Right ventricle myocardium superior (tissue), 1 donor: Measurements from ENCODE around the gene RHOT2. TPM values are rescaled to one million over a fixed set of nuclear protein-coding genes. Genes with fewer than 3 reads are reported as not detected.
A peak's percentile ranks its signal among the peaks of the same experiment; 100 is the strongest.

ENCODE experiments used
- ATAC-seq: fragments of 200-7000 bp; cut with Tn5 transposase; one replicate; pipeline ENCODE4 v1.9.1; 2020; ENCODE audit warnings: mild to moderate bottlenecking; ENCODE audit not compliant: poor library complexity
- DNase-seq: peaks from one replicate; pipeline ENCODE4 v3.0.0-alpha.2; 2020
- intact Hi-C: fragments of 100-400 bp; cut with DNase I; formaldehyde crosslinking; loops from one replicate; pipeline ENCODE4 v1.11.2; 2022
- total RNA-seq: library from RNA; stranded (reverse); fragmentation: NEBNext Ultra II Directional; extraction: Animal tissue kit (Norgen Biotek cat#: 25700); gene quantifications from one replicate; pipeline ENCODE4 v1.2.1, GENCODE V29; 2021
- donor health status: DM: no; HTN: yes; CAD: no; lungs with severe emphysema.

The RHOT2 gene
- total RNA-seq, 1 donor from 2014 or later, result 81.9 TPM

- intact Hi-C loops, result no loop called here
- no peak for DNase-seq
Measured at GRCh38 chr16:643050-643368, 24.9 kb upstream of the RHOT2 start.

GRCh38 chr16:644556-644955 lies 23.4 kb upstream of the RHOT2 start:
- DNase-seq (no peak), ATAC-seq (no peak)
- intact Hi-C loops, result no loop called here

More at GRCh38 chr16:643050-643368, 24.9 kb upstream of the RHOT2 start:
- no peak for ATAC-seq

- peak; percentile 46 for ATAC-seq
- DNase-seq, result peak; percentile 82
- intact Hi-C loops, result no loop called here
Measured at GRCh38 chr16:645852-646678, 21.9 kb upstream of the RHOT2 start.

GRCh38 chr16:646679-647172 lies 21.2 kb upstream of the RHOT2 start:
- intact Hi-C loops, result no loop called here
- DNase-seq, result no peak
- ATAC-seq, result no peak

- no peak for DNase-seq
- ATAC-seq, result no peak
- intact Hi-C loops, result no loop called here
Measured at GRCh38 chr16:647173-647902, 20.6 kb upstream of the RHOT2 start.

- DNase-seq, result no peak
- peak; percentile 2 for ATAC-seq
- intact Hi-C loops, result no loop called here
Measured at GRCh38 chr16:648071-648780, 19.7 kb upstream of the RHOT2 start.

- DNase-seq (peak; percentile 97), ATAC-seq (peak; percentile 87)
- intact Hi-C loops, result no loop called here
Measured at GRCh38 chr16:648781-649589, 18.9 kb upstream of the RHOT2 start, which contains the start of gene WDR90. TSS of gene WDR90 (plus strand) at chr16:649365. CDS start at chr16:649417, 52 bp downstream.

- no peak for ATAC-seq
- intact Hi-C loops, result no loop called here
Measured at GRCh38 chr16:649631-650030, 18.3 kb upstream of the RHOT2 start.

GRCh38 chr16:651844-652243 lies 16.1 kb upstream of the RHOT2 start:
- intact Hi-C loops, result no loop called here
- DNase-seq (no peak), ATAC-seq (no peak)

More at GRCh38 chr16:649631-650030, 18.3 kb upstream of the RHOT2 start:
- no peak for DNase-seq

GRCh38 chr16:652454-653305 lies 15.3 kb upstream of the RHOT2 start:
- intact Hi-C loops, result no loop called here

GRCh38 chr16:654034-654433 lies 13.9 kb upstream of the RHOT2 start:
- ATAC-seq, result no peak
- DNase-seq, result no peak
- intact Hi-C loops, result no loop called here

More at GRCh38 chr16:652454-653305, 15.3 kb upstream of the RHOT2 start:
- DNase-seq (no peak), ATAC-seq (no peak)

GRCh38 chr16:657487-657886 lies 10.4 kb upstream of the RHOT2 start:
- intact Hi-C loops, result no loop called here
- no peak for ATAC-seq
- no peak for DNase-seq

- no peak for ATAC-seq
- DNase-seq, result no peak
- intact Hi-C loops, result no loop called here
Measured at GRCh38 chr16:658679-659571, 9.0 kb upstream of the RHOT2 start.

GRCh38 chr16:659618-660017 lies 8.3 kb upstream of the RHOT2 start:
- ATAC-seq (no peak), DNase-seq (no peak)
- intact Hi-C loops, result no loop called here

- intact Hi-C loops, result no loop called here
- DNase-seq, result no peak
- no peak for ATAC-seq
Measured at GRCh38 chr16:660132-660458, 7.8 kb upstream of the RHOT2 start.

- peak; percentile 94 for DNase-seq
- peak; percentile 90 for ATAC-seq
- intact Hi-C loops, result no loop called here
Measured at GRCh38 chr16:660459-661183, 7.3 kb upstream of the RHOT2 start.
